Activated T-cell treated with anti-CD3 and anti-CD28 coated beads, Interleukin-2, amount 50 U/mL, for 24 hours (primary cell): ENCODE data around the gene LRRC8E.
"Not testable (repeated sequence)": the region's sequence is repeated elsewhere in the genome, so short reads cannot be mapped to it uniquely, and the experiment has no call there.

Source experiments
- DNase-seq: peaks from one replicate; pipeline ENCODE4 v3.0.0-alpha.2; 2020
- H3K27ac Mint-ChIP-seq: 2 replicates; pipeline ENCODE4 v1.8.0; 2020; ENCODE audit warnings: mild to moderate bottlenecking, mixed read lengths
- H3K27me3 Mint-ChIP-seq: 2 replicates; pipeline ENCODE4 v1.8.0; 2020; ENCODE audit warnings: mixed read lengths
- H3K36me3 Mint-ChIP-seq: 2 replicates; pipeline ENCODE4 v1.8.0; 2020; ENCODE audit warnings: low read depth, mixed read lengths
- H3K4me1 Mint-ChIP-seq: 2 replicates; pipeline ENCODE4 v1.8.0; 2020; ENCODE audit warnings: low read depth, mixed read lengths
- H3K4me3 Mint-ChIP-seq: 2 replicates; pipeline ENCODE4 v1.8.0; 2020; ENCODE audit warnings: mild to moderate bottlenecking, moderate library complexity, mixed read lengths
- H3K9me3 Mint-ChIP-seq: 2 replicates; pipeline ENCODE4 v1.8.0; 2020; ENCODE audit warnings: mixed read lengths

The LRRC8E gene

DNA sequence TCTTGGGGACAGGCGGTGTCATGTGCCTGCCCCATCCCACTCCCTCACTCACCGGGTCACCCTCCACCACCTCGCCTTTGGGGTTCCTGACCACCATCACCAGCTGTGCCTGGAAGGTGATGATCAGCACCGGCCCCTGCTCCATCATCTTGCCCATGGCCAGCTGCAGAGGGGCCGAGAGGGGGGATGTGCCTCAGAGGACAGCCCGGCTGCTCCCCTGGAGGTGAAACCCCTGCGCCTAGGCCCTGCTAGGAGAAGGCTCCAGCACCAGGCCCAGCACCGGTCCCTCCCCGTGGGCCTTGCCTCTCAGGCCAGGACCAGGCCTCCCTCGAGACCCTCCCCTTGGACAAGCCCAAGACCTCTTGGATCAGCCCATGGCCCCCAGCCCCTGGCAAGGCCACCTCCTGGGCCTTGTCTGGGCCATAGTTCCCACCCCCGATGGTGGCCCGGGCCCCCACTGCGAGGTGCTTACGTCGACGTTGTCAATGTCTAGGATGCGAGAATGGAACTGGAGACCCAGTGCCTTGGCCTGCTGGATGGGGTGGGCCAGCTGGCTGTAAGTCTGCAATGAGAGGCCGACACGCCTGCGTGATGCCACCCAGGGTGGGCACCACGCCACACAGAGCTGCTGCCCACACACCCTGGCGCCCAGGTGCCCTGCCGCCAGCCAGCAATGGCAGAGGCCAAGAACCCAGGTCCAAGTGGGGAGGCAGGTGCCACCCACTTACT is 39.5 kb downstream of the LRRC8E start:
- Mint-ChIP-seq H3K36me3 (peaks cover 60% of the 10 kb centered on the region), H3K27ac (no peak overlapping the region), H3K27me3 (no peaks in the 10 kb centered on the region), H3K9me3 (no peaks in the 10 kb centered on the region), H3K4me1 (peaks cover 31% of the 10 kb centered on the region), H3K4me3 (no peak overlapping the region)
- peak; percentile 38 for DNase-seq

DNA sequence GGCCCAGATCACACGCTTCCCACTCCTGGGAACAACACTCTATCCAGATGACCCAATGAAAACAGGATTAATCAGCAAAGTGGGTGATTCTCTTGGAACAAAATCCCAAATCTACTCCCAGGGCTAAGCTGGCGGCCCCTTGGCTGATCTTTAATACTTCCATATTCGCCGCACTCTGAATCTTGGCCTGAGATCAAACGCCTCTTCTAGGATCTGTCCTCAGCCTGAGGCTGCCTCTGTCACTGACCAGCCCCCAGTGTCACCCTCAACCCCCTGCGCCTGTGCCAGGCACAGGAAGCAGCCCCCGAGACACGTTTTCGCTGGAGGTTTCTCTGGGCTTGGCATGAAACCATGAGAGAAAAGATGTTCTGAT is 40.0 kb downstream of the LRRC8E start:
- H3K4me3 Mint-ChIP-seq = no peak overlapping the region
- H3K27ac Mint-ChIP-seq = no peak overlapping the region
- H3K9me3 Mint-ChIP-seq = no peaks in the 10 kb centered on the region
- DNase-seq = no peak
- peaks cover 31% of the 10 kb centered on the region for H3K4me1 Mint-ChIP-seq
- peaks cover 61% of the 10 kb centered on the region for H3K36me3 Mint-ChIP-seq
- no peaks in the 10 kb centered on the region for H3K27me3 Mint-ChIP-seq

DNA sequence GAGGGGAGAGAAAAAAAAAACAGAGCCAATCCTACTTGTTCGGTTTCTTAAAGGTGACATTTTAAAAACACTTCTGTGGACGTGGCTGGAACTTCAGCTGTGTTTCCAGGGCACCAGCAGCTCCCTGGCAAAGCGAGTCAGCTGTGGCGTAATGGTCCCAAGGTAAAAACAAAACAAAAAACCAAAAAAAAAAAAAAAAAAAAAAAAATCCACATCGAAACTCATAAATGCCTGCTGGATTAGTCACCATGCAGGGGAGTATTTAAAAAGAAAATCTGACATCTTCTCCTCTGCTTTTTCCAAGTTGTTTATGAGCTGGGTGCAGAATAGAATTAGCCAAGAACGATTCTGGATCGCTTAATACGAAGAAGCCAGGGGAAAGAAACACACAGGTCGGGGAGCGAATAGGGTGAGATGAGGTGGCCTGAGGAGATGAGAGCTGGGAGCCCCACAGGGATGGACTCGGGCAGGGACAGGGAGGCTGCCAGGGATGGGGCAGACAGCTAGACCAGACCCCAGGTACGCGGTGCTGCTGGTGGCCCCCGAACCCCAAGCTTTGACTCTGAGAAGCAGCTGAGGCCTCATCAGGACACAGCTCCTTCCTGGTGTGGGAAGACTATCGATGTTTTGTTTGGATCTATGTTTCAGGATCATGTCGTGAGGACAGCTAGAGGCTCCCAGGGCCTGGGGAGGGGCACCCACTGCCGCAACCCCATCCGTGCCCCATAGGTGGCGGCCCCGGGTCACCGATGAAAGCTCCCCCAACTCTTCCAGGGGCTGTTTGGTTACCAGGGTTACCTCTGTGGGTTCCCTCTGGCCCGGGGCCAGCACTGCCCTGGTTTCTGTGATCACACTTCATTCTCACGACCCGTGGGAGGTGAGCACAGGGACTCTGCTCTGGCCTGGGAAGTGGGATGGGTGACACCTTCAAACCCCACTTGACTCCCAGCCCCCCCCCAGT is 40.7 kb downstream of the LRRC8E start:
- H3K36me3 Mint-ChIP-seq = peaks cover 66% of the 10 kb centered on the region
- H3K4me3 Mint-ChIP-seq = no peak overlapping the region

DNA sequence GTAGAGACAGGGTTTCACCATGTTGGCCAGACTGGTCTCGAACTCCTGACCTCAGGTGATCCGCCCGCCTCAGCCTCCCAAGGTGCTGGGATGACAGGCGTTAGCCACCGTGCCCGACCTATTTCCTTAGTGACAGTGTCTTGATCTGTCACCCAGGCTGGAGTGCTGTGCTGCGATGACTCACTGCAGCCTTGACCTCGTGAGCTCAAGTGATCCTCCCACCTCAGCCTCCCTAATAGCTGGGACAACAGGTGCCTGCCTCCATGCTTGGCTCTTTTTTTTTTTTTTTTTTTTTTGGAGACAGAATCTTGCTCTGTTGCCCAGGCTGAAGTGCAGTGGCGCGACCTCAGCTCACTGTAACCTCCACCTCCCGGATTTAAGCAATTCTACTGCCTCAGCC is 41.7 kb downstream of the LRRC8E start:
- Mint-ChIP-seq H3K4me1 (peaks cover 29% of the 10 kb centered on the region), H3K36me3 (peaks cover 76% of the 10 kb centered on the region), H3K27ac (peak overlapping the region; percentile 50)
- H3K9me3 Mint-ChIP-seq, H3K27me3 Mint-ChIP-seq, H3K4me3 Mint-ChIP-seq, DNase-seq: not testable (repeated sequence)

More for the DNA sequence above, 40.7 kb downstream of the LRRC8E start:
- Mint-ChIP-seq H3K9me3 (no peaks in the 10 kb centered on the region), H3K4me1 (peaks cover 31% of the 10 kb centered on the region), H3K27ac (peak overlapping the region; percentile 23), H3K27me3 (no peaks in the 10 kb centered on the region)
- DNase-seq = peak; percentile 68

DNA sequence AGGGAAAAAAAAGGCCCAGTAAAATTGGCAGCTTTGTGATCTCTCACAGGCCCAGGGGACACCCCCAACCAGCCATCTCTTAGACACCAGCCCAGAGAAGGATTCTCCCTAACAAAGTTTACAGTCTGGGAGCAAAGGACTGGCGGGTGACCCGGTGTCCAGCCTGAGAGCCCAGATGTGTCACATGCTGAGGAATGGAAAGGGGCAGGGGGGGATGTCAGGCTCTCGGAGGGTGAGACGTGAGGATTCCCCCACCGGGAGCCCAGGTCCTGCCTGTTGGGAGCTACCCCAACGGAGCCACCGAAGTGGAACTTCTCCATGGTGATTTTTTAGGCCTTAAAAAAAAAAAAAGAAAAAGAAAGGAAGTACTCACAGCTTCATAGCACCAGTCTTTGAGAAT is 42.5 kb downstream of the LRRC8E start:
- Mint-ChIP-seq H3K27me3 (no peaks in the 10 kb centered on the region), H3K36me3 (peaks cover 84% of the 10 kb centered on the region)

DNA sequence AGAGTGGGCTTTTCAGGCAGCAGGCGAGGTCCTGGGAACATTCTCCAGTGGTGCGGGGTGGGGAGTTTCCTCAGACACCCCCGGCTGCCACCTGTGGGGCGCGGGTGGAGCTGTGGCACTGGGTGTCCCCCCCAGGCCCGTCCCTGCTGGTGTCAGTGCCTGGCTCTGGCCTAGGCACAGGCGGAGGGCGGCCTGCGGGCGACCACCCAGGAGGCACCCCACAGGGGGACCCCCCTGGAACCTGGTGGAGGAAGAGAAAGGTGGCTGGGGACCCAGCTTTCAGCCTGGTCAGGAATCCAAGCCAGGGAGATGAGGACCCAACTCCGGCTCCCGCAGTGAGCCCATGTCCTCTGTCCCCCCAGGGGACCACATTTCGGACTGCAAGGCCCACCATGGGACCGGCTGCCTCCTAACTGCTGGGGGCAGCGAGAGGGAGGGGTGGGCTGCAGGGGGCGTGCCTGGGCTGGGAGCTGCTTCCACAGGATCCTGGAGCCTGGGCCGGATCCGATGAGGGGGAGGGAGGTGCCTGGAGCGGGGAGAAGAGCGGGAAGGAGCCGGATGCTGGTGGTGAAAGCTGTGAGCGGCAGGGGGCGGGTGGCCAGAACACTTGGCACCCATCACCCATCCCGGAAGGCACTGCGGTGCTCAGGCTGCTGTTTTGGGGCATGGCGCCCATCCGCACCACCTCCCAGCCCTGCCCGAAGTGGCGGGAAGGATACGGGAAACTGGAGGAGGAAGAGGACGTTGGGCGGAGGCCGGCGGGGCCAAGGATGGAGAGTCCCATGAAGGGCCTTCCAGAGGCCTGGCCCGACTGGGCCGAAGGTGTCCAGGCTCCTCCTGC is 43.1 kb downstream of the LRRC8E start:
- H3K36me3 Mint-ChIP-seq = peaks cover 88% of the 10 kb centered on the region
- no peak overlapping the region for H3K27ac Mint-ChIP-seq

More for the DNA sequence above, 42.5 kb downstream of the LRRC8E start:
- H3K4me3 Mint-ChIP-seq = no peak overlapping the region
- peak overlapping the region; percentile 44 for H3K27ac Mint-ChIP-seq
- peaks cover 28% of the 10 kb centered on the region for H3K4me1 Mint-ChIP-seq
- DNase-seq = no peak
- H3K9me3 Mint-ChIP-seq = no peaks in the 10 kb centered on the region

DNA sequence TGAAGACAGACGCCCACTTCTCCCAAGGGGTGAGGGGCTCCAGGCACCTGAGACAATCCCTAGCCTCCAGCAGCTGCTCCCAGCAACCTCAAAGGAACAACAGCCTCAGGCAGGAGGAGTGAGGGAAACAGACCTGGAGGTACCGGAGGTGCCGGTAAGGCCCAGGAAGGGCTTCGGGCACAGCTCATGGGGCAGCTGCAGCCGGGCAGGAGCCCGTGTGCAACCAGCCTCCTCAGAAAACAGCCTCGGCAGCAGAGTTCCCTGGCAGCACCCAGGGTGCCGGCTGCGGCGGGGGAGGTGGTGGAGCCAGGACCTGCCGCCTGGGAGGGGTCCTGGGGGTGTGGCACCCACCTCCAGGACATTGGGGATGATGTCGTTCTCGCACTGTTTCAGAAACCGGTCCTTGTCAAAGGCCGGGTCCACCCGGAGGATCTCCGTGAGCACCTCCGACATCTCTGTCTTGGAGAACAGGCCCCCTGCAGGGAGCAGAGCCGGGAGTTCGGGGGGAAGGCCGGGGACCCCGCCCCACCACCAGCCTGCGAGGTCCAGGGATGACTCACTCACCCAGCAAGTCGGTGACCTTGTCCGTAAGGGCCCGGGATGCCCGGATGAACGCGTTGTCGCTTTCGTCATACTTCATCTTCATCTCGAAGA is 44.1 kb downstream of the LRRC8E start:
- Mint-ChIP-seq H3K27ac (no peak overlapping the region), H3K4me1 (peaks cover 22% of the 10 kb centered on the region), H3K27me3 (no peaks in the 10 kb centered on the region), H3K36me3 (peaks cover 92% of the 10 kb centered on the region), H3K4me3 (no peak overlapping the region), H3K9me3 (no peaks in the 10 kb centered on the region)
- DNase-seq = no peak

More for the DNA sequence above, 43.1 kb downstream of the LRRC8E start:
- Mint-ChIP-seq H3K9me3 (no peaks in the 10 kb centered on the region), H3K4me1 (peaks cover 25% of the 10 kb centered on the region), H3K27me3 (no peaks in the 10 kb centered on the region), H3K4me3 (no peak overlapping the region)
- DNase-seq = no peak

DNA sequence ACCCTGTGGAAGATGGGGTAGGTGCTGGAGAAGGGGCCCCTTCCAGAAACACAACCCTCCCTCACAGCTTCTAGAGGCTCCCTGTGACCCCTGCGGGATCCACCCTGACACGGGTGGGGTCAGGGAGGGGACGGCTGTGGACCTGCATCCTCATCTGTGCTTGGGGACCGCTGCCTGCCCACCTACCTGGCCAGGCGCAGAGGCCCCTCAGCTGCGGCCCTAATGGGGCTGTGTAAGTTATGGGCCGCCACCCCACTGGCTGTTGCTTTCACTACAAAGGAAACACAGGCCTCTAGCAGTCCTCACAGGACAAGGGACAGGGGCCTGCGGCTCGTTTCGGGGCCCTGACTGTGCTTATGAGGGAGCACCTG is 44.6 kb downstream of the LRRC8E start:
- Mint-ChIP-seq H3K27me3 (no peaks in the 10 kb centered on the region), H3K36me3 (peaks cover 95% of the 10 kb centered on the region), H3K4me3 (no peak overlapping the region), H3K27ac (no peak overlapping the region), H3K9me3 (no peaks in the 10 kb centered on the region), H3K4me1 (peaks cover 22% of the 10 kb centered on the region)
- no peak for DNase-seq

DNA sequence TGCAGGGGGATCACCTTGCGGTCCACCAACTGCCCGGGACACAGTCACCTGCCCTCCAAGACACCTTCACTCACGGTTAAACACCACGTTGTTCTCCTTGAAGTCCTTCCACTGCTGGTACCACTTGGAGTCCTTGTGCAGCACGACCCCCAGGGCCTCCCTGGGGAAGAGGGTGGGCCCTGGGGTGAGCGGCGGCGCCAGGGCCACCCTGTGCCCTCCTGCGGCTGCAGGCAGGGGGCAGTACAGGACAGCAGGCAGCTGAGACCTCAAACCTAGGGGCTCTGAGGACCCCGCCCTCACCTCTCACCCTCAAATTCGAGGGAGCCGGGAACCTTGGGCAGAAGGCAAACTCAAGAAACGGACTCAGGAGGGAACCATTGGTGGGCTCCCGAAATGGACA is 45.1 kb downstream of the LRRC8E start:
- Mint-ChIP-seq H3K4me3 (no peak overlapping the region), H3K27ac (no peak overlapping the region), H3K27me3 (no peaks in the 10 kb centered on the region), H3K4me1 (peaks cover 20% of the 10 kb centered on the region), H3K36me3 (peaks cover 95% of the 10 kb centered on the region), H3K9me3 (no peaks in the 10 kb centered on the region)
- DNase-seq = no peak

DNA sequence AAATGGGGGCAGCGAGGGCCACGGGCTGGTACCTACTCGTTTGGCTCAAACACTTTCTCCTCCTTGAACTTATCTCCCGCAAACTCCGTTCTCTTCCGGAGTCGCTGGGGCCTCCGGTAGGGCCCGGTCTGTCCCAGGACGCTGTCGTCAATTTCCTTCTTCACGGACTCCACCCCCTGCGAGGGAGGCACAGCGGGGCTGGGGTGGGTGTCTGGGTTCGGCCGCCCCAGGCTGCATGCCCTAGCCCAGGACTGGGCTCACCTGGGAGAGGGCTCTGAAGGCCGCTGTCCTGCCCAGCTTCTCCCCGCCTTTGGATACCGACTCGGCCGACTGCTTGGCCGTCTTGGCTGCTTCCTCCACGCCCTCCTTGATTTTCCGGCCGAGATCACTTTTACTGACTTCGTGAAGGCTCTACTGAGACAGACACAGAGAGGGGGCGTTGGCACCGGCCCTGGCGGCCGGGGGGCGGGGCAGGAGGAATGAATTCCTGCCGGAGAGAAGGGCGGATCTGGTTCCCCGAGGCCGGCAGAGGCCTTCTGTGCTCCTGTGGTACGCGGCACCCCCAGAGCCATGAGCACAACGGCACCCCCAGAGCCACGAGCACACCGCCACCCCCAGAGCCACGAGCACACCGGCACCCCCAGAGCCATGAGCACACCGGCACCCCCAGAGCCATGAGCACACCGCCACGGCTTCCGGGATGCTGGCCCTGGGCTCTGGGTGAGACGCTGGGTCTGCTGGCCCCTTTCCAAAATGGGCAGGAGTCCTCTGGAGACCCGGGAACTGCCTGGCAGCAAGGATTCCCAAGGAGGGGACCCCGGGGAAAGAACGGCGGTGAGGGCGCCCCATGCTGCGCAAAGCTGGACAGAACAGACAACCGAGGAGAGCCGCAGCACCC is 45.8 kb downstream of the LRRC8E start:
- peaks cover 93% of the 10 kb centered on the region for H3K36me3 Mint-ChIP-seq
- no peak overlapping the region for H3K4me3 Mint-ChIP-seq
- H3K9me3 Mint-ChIP-seq = no peaks in the 10 kb centered on the region
- H3K4me1 Mint-ChIP-seq = peaks cover 19% of the 10 kb centered on the region
- no peaks in the 10 kb centered on the region for H3K27me3 Mint-ChIP-seq
- no peak for DNase-seq
- no peak overlapping the region for H3K27ac Mint-ChIP-seq

DNA sequence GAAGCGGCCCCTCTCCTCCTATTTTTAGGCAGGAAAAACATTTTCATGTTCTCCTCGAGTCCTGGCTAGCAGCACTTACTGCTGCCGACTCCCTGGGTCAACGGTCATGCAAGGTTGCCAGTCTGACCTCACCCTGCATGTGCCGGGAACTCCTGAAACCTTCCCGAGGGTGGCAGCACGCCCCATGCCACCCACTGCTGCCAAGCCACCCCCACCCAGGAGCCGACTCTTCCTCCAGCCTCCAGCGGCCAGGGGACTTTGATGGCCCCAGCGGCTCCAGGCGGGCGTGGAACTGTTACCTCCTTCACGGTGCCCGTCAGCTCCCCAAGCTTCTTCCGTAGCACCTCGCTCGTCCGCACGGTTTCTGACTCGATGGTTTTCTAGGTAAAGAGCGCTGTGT is 46.5 kb downstream of the LRRC8E start:
- DNase-seq = no peak
- no peaks in the 10 kb centered on the region for H3K27me3 Mint-ChIP-seq
- peaks cover 13% of the 10 kb centered on the region for H3K4me1 Mint-ChIP-seq
- no peaks in the 10 kb centered on the region for H3K9me3 Mint-ChIP-seq
- no peak overlapping the region for H3K27ac Mint-ChIP-seq
- no peak overlapping the region for H3K4me3 Mint-ChIP-seq
- peaks cover 91% of the 10 kb centered on the region for H3K36me3 Mint-ChIP-seq

DNA sequence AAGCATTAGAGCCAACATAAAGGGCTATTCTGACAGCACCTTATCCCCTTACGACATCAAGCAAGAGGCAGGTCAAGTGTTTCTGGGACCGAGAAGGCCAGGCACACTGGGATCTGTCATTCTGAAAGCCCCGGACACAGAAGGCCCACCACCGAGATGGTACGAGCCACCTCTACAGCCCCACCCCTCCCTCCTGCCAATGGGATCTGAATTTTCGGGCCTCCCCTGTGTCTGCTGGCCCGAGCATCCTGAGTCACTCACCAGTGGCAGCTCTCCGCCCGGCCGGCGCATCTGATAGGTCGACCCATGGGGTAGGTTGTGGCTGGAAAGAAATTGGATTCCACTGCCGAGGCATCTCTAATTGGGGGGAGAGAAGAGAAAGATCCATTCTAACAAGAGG is 52.5 kb downstream of the LRRC8E start:
- Mint-ChIP-seq H3K4me3 (peak overlapping the region; percentile 42), H3K27ac (peak overlapping the region; percentile 71), H3K9me3 (no peaks in the 10 kb centered on the region), H3K36me3 (peaks cover 73% of the 10 kb centered on the region), H3K27me3 (no peaks in the 10 kb centered on the region), H3K4me1 (peaks cover 40% of the 10 kb centered on the region)
- DNase-seq = no peak

DNA sequence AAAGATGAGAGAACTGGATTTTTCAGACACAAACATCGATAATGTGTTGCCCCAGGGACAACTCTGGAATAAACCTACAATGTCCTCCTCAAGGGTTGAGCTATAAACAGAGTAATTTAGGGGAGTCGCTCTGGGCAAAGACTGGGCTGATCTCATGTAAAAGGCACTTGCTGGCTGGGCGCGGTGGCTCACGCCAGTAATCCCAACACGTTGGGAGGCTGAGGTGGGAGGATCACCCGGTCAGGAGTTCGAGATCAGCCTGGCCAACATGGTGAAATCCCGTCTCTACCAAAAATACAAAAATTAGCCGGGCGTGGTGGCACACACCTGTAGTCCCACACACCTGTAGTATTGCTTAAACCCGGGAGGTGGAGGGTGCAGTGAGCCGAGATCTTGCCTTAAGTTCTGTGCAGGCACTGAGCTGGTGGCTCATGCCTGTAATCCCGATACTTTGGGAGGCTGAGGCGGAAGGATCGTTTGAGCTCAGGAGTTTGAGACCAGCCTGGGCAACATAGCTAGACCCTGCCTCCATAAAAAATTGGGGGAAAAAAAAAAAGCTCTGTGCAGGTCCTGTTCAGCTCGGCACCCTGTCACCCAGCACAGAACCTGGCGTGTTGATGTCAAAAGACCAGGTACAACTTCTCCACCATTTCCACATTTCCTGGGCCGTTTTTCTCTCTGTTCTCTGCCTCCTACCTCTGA is 53.7 kb downstream of the LRRC8E start:
- peaks cover 42% of the 10 kb centered on the region for H3K4me1 Mint-ChIP-seq
- H3K27me3 Mint-ChIP-seq = no peaks in the 10 kb centered on the region
- H3K36me3 Mint-ChIP-seq = peaks cover 64% of the 10 kb centered on the region

More for the DNA sequence above, 53.7 kb downstream of the LRRC8E start:
- Mint-ChIP-seq H3K4me3 (peak overlapping the region; percentile 93), H3K9me3 (no peaks in the 10 kb centered on the region), H3K27ac (peak overlapping the region; percentile 99)
- no peak for DNase-seq
